Astrocyte of the spinal cord (primary cell): Measurements from ENCODE around the gene WDR44.

Source experiments
- DNase-seq: peaks from one replicate; pipeline ENCODE4 v3.0.0; 2011; ENCODE audit warnings: low read depth, low spot score
- H3K4me3 ChIP-seq: 2 replicates; pipeline ENCODE4 v1.5.1; 2011; ENCODE audit warnings: low read depth, mild to moderate bottlenecking, low read length, moderate library complexity
- CTCF ChIP-seq: IDR thresholded peaks from 2 replicates; pipeline ENCODE4 v1.5.1; 2012; ENCODE audit warnings: low read depth, mild to moderate bottlenecking, low read length, inconsistent platforms
- in situ Hi-C: cut with HindIII; loops from 2 replicates; pipeline ENCODE4 v1.10.0; 2017; ENCODE audit warnings: low sequenced_read_pairs

WDR44 gene

GRCh38 chrX:118370921-118371624 is 25.2 kb downstream of the WDR44 start:
- in situ Hi-C loops, result no loop called here

DNA sequence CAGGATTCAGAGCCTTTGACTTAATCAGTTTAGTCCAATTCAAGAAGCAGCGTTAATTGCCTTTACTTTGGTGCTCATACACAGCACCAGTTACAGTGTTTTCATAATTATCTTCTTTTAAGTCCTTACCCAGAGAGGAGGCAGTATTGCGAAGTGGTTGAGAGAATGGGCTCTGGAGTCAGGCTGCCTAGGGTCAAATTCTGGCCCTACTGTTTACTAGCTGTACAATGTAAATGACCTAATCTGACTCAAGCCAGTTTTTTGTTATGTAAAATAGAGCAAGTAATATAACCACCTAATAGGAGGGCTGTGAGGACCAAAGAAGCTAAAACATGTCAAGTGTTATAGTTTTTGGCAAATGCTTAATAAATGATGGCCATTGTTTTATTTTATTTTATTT is 27.6 kb downstream of the WDR44 start:
- in situ Hi-C loops, result no loop called here
- H3K4me3 ChIP-seq, result no peak overlapping the region
- DNase-seq, result no peak
- TF ChIP-seq CTCF, result no peak

More at GRCh38 chrX:118370921-118371624, 25.2 kb downstream of the WDR44 start:
- H3K4me3 ChIP-seq, result no peak overlapping the region
- DNase-seq, result peak; percentile 29
- TF ChIP-seq CTCF, result no peak

- DNase-seq, result no peak
- in situ Hi-C loops, result no loop called here
- no peak for TF ChIP-seq CTCF
- no peak overlapping the region for H3K4me3 ChIP-seq
Observed at GRCh38 chrX:118383120-118383519, 37.2 kb downstream of the WDR44 start.

DNA sequence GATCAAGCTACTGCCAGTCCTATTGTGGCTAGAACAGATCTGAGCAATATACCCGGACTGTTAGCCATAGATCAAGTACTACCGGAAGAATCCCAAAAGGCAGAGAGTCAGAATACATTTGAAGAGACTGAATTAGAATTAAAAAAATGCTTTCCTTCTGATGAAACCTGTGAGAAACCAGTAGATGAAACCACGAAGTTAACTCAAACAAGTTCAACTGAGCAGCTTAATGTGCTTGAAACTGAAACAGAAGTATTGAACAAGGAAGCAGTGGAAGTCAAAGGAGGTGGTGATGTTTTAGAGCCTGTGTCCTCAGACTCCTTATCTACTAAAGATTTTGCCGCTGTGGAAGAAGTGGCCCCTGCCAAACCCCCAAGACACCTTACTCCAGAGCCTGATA is 46.8 kb downstream of the WDR44 start:
- DNase-seq, result peak; percentile 26
- H3K4me3 ChIP-seq, result no peak overlapping the region
- no peak for TF ChIP-seq CTCF
- in situ Hi-C loops, result no loop called here

DNA sequence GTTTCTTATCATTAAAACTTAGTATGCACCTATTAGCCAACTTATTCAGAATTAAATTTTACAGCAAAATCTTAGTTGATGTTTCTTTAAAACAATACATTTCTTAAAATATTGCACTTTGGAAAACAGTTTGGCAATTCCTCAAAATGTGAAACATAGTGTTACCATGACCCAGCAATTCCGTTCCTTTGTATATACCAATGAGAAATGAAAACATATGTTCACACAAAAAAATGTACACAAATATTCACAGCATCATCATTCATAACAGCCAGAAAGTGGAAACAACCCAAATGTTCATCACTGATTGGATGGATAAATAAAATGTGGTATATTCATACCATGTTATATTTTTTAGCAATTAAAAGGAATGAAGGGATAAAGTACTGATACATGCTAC is 50.2 kb downstream of the WDR44 start:
- no peak overlapping the region for H3K4me3 ChIP-seq
- TF ChIP-seq CTCF, result no peak
- DNase-seq, result no peak
- in situ Hi-C loops, result no loop called here

GRCh38 chrX:118418811-118419251 is 72.9 kb downstream of the WDR44 start:
- DNase-seq, result no peak
- in situ Hi-C loops, result no loop called here
- no peak for TF ChIP-seq CTCF
- no peak overlapping the region for H3K4me3 ChIP-seq
